ENCODE data around the gene PTGS2.
"Not testable (repeated sequence)": the region's sequence is repeated elsewhere in the genome, so short reads cannot be mapped to it uniquely, and the experiment has no call there.

Gene PTGS2

GRCh38 chr1:186681121-186681520, 898 bp upstream of the PTGS2 start:
- peak overlapping the region; percentile 40 for H3K4me3 Mint-ChIP-seq
- H3K27ac Mint-ChIP-seq = no peak overlapping the region
- ATAC-seq = no peak
- no peaks in the 10 kb centered on the region for H3K36me3 Mint-ChIP-seq
- peaks cover 5% of the 10 kb centered on the region for H3K9me3 Mint-ChIP-seq
- H3K4me1 Mint-ChIP-seq = peaks cover 6% of the 10 kb centered on the region
- DNase-seq (ENCODE audit: low spot score in 2 of 2) = no peak

DNA sequence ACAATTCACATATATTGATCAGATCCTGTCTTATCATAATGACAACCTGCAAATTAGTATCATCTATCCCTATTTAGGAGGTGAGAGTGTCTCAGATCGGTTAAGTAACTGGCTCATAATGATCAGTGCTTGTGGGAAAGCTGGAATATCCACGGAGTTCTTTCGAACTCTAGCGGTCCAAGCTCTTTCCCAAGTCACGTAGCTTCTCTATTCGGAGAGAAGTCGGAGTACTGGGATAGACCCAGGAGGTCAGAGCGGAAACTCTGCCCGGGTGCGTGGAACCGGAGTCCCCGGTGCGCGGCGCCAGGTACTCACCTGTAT, 339 bp downstream of the PTGS2 start:
- no peaks in the 10 kb centered on the region for H3K36me3 Mint-ChIP-seq
- ATAC-seq (no peak), DNase-seq (ENCODE audit: low spot score in 2 of 2) (no peak)
- peak overlapping the region; percentile 40 for H3K4me3 Mint-ChIP-seq
- H3K27ac Mint-ChIP-seq = no peak overlapping the region
- no peaks in the 10 kb centered on the region for H3K9me3 Mint-ChIP-seq
- peaks cover 6% of the 10 kb centered on the region for H3K4me1 Mint-ChIP-seq

- H3K27ac Mint-ChIP-seq = no peak overlapping the region
- no peak for ATAC-seq
- H3K9me3 Mint-ChIP-seq = no peaks in the 10 kb centered on the region
- H3K4me3 Mint-ChIP-seq = no peak overlapping the region
- DNase-seq (ENCODE audit: low spot score in 2 of 2) = no peak
- H3K4me1 Mint-ChIP-seq = peaks cover 6% of the 10 kb centered on the region
- no peaks in the 10 kb centered on the region for H3K36me3 Mint-ChIP-seq
Measured at GRCh38 chr1:186678155-186678554, 2.1 kb downstream of the PTGS2 start.

DNA sequence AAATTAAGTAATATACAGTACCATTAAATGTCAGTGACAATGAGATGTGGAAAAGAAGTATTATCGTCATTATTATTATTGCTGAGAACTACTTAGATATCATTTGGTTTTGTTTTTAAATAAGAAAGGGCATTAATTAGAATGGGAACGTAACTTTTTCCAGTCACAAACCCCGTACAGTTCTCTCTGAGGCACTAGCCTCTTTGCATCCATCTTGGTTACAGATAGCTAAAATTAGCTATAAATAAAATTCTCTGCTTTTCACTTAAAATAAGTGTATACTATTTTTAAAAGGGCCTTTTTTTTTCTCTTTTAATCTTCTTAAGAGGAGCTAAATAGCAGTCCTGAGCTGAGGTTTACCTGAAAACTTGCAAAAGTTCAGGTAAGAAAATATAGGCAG, 7.6 kb downstream of the PTGS2 start:
- Mint-ChIP-seq H3K4me3 (no peak overlapping the region), H3K36me3 (no peaks in the 10 kb centered on the region), H3K9me3 (peaks cover 9% of the 10 kb centered on the region), H3K27ac (no peak overlapping the region), H3K4me1 (no peaks in the 10 kb centered on the region)
- ATAC-seq (no peak), DNase-seq (ENCODE audit: low spot score in 2 of 2) (no peak)

DNA sequence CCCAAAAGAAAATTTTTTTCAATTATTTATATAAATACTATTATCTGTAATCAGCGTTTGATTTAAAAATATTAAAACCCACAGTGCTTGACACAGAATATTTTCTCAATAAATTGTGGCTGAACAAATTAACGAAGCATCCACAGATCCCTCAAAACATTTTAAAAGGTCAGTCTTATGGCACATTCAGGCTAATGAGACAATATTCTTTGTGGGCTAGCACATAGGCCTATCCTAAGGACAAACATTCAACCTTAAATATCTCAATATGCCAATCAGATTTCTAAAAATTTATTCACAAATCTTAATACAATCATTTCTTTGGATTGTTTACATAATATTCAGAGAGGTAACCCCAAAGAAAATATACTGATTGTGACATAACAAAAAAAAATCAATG, 8.1 kb downstream of the PTGS2 start:
- H3K36me3 Mint-ChIP-seq = no peaks in the 10 kb centered on the region
- no peak overlapping the region for H3K27ac Mint-ChIP-seq
- peaks cover 9% of the 10 kb centered on the region for H3K9me3 Mint-ChIP-seq
- H3K4me3 Mint-ChIP-seq = no peak overlapping the region
- H3K4me1 Mint-ChIP-seq = no peaks in the 10 kb centered on the region
- ATAC-seq (no peak), DNase-seq (ENCODE audit: low spot score in 2 of 2) (no peak)

DNA sequence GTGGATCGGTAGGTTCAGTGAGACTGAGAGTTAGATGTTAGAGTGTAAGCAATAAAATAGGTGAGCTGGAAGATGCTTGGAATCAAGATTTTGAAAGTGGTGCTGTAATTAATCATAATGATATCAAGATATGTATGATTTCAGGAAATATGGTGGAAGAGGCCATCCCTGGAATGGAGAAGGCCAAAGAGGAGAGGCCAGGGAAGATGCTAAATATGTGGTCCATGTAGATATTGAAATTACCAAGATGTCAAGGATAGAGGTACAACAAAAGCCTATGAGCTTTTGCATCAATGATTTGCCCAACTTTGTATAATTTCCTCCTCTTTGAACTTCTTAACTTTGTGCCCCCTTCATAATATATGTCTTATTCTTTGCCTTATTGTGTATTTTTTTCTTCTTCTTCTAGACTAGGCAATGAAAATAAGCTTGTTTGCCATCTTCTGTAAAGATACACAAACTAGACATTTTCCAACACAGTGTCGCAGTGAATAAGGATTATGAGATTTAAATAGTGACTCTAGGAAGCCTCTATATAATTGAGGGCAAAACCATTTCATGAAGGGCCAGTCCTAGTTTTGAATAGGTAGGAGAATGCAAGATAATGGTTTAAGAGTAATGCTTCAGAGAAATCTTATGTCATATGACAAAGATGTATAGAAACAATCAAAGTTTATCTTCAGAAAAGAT, 8.9 kb downstream of the PTGS2 start:
- H3K4me1 Mint-ChIP-seq = no peaks in the 10 kb centered on the region
- H3K9me3 Mint-ChIP-seq = peaks cover 9% of the 10 kb centered on the region
- no peaks in the 10 kb centered on the region for H3K36me3 Mint-ChIP-seq
- no peak overlapping the region for H3K27ac Mint-ChIP-seq
- H3K4me3 Mint-ChIP-seq = no peak overlapping the region
- DNase-seq (ENCODE audit: low spot score in 2 of 2) (no peak), ATAC-seq (no peak)

DNA sequence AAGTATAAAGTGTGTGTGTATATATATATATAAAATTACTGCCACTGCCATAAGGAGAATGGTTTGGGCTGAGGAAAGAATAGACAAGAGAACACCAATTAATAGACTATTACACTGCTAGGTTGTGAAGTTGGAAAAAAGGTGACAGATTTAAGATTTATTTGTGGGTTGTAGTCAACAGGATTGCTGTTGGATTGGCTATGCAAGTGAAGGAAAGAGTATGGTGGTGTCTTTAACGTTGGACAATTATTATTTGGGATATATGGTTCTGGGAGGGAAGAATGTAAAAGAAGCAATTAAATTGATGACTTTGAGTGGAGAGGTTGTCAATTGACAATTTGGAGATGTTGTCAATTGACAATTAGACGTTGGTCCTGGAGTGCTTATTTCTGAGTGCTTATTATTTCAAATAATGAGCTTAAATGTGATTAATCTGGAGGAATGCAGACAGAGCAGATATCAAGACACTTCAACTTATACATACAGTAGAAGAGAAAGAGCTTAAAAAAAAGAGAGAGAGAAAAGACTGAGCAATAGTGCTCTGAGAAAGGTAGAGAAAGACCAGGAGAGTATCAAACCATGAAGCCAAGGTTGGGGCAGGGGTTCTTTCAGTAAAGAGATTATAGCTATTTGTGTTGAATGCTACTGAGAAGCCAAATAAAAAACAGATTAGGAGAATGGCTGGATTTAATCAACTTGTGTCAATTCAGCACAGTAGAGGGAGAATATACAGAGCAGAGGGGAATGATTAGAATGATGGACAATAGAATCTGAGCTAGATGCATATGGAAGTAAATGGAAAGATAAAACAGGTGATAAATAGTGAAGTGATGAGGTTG, 9.7 kb downstream of the PTGS2 start:
- Mint-ChIP-seq H3K27ac (no peak overlapping the region), H3K9me3 (peaks cover 9% of the 10 kb centered on the region), H3K4me3 (no peak overlapping the region), H3K36me3 (no peaks in the 10 kb centered on the region), H3K4me1 (no peaks in the 10 kb centered on the region)
- DNase-seq (ENCODE audit: low spot score in 2 of 2) (no peak), ATAC-seq (no peak)

DNA sequence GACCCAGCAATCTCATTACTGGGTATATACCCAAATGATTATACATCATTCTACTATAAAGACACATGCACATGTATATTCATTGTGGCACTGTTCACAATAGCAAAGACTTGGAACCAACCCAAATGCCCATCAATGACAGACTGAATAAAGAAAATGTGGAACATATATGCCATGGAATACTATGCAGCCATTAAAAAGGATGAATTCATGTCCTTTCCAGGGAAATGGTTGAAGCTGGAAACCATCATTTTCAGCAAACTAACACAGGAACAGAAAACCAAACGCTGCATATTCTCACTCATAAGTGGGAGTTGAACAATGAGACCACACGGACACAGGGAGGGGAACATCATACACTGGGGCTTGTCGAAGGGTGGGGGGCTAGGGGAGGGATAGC, 10.4 kb downstream of the PTGS2 start:
- not testable (repeated sequence) for H3K27ac Mint-ChIP-seq

GRCh38 chr1:186664217-186664616, 16.0 kb downstream of the PTGS2 start:
- H3K4me3 Mint-ChIP-seq; H3K36me3 Mint-ChIP-seq; H3K9me3 Mint-ChIP-seq; DNase-seq (ENCODE audit: low spot score in 2 of 2); H3K27ac Mint-ChIP-seq; ATAC-seq; H3K4me1 Mint-ChIP-seq: not testable (repeated sequence)

More for the DNA sequence above, 10.4 kb downstream of the PTGS2 start:
- not testable (repeated sequence) for ATAC-seq; H3K4me3 Mint-ChIP-seq; H3K9me3 Mint-ChIP-seq; H3K4me1 Mint-ChIP-seq; H3K36me3 Mint-ChIP-seq; DNase-seq (ENCODE audit: low spot score in 2 of 2)

GRCh38 chr1:186662752-186663151, 17.5 kb downstream of the PTGS2 start:
- H3K27ac Mint-ChIP-seq = no peak overlapping the region
- ATAC-seq = no peak
- no peaks in the 10 kb centered on the region for H3K4me1 Mint-ChIP-seq
- no peaks in the 10 kb centered on the region for H3K36me3 Mint-ChIP-seq
- no peak for DNase-seq (ENCODE audit: low spot score in 2 of 2)
- peaks cover 7% of the 10 kb centered on the region for H3K9me3 Mint-ChIP-seq
- no peak overlapping the region for H3K4me3 Mint-ChIP-seq

- H3K4me3 Mint-ChIP-seq = no peak overlapping the region
- H3K9me3 Mint-ChIP-seq = peaks cover 7% of the 10 kb centered on the region
- no peak overlapping the region for H3K27ac Mint-ChIP-seq
- ATAC-seq = no peak
- no peak for DNase-seq (ENCODE audit: low spot score in 2 of 2)
- no peaks in the 10 kb centered on the region for H3K4me1 Mint-ChIP-seq
- H3K36me3 Mint-ChIP-seq = no peaks in the 10 kb centered on the region
Measured at GRCh38 chr1:186659890-186660341, 20.3 kb downstream of the PTGS2 start.

- Mint-ChIP-seq H3K4me3 (no peak overlapping the region), H3K27ac (no peak overlapping the region), H3K4me1 (no peaks in the 10 kb centered on the region), H3K36me3 (no peaks in the 10 kb centered on the region), H3K9me3 (peaks cover 7% of the 10 kb centered on the region)
- ATAC-seq (no peak), DNase-seq (ENCODE audit: low spot score in 2 of 2) (no peak)
Measured at GRCh38 chr1:186658999-186659398, 21.2 kb downstream of the PTGS2 start.

DNA sequence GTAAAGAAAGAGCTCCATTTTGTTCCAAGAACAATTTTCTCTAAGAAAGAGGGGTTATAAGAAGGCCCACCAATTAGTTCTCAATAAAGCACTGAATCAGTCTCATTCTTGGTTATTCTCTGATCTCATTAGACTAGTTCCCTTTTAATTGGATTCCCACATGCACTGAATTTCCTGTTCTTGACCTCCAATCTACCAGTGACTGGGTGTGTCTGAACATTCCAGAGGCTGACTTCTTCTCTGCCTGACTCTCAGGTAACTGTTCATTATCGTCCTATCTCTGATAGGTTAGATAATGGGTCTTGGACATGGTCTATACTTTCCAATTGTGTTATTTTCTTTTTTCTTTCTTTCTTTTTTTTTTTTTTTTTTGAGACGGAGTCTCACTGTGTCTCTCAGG, 22.7 kb downstream of the PTGS2 start:
- Mint-ChIP-seq H3K4me3 (no peak overlapping the region), H3K36me3 (no peaks in the 10 kb centered on the region), H3K27ac (no peak overlapping the region), H3K4me1 (no peaks in the 10 kb centered on the region), H3K9me3 (peaks cover 12% of the 10 kb centered on the region)
- DNase-seq (ENCODE audit: low spot score in 2 of 2) = no peak
- no peak for ATAC-seq

DNA sequence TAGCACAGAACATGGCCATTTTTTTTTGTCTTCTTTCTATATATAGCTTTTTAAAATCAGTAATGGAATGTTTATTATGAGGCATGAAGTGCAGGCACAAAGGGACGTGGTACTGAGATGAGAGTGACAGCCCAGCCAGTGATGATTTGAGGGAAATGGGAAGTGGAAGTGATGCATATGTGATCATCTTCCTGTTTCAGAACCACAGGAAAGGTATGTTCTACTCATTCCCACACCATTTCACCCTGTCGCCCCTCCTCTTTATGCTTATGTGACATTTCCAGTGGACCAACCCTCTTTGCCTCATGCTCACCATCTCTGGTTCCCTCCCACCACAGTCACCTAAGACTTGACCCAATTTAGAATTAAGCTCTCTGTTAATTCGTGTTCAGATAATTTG, 24.3 kb downstream of the PTGS2 start:
- no peak for ATAC-seq
- no peaks in the 10 kb centered on the region for H3K4me1 Mint-ChIP-seq
- DNase-seq (ENCODE audit: low spot score in 2 of 2) = no peak
- no peaks in the 10 kb centered on the region for H3K36me3 Mint-ChIP-seq
- no peak overlapping the region for H3K4me3 Mint-ChIP-seq
- H3K27ac Mint-ChIP-seq = no peak overlapping the region
- H3K9me3 Mint-ChIP-seq = peaks cover 12% of the 10 kb centered on the region

- Mint-ChIP-seq H3K36me3 (no peaks in the 10 kb centered on the region), H3K9me3 (peaks cover 12% of the 10 kb centered on the region), H3K4me1 (no peaks in the 10 kb centered on the region), H3K4me3 (no peak overlapping the region), H3K27ac (no peak overlapping the region)
- DNase-seq (ENCODE audit: low spot score in 2 of 2) (no peak), ATAC-seq (no peak)
Measured at GRCh38 chr1:186654741-186655140, 25.5 kb downstream of the PTGS2 start.

DNA sequence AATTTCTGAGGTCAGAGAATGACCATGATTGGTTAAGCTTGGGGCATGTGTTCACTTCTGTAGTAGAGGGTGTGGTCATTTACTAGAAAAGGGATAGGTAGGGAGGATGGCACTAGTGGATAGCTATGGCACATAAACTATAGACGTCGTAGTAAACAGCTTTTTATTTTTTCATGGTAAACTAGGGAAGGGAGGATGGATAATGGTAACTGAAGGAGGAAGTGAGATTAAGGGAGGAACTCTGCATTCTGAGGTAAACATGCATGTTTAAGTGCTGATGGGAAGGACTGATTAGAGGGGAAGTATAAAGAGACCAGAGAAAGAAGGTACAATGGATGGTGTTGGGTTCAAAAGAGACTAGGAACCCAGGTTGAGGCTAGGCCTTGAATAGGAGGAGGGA, 26.9 kb downstream of the PTGS2 start:
- Mint-ChIP-seq H3K27ac (no peak overlapping the region), H3K36me3 (no peaks in the 10 kb centered on the region), H3K9me3 (peaks cover 11% of the 10 kb centered on the region), H3K4me3 (no peak overlapping the region), H3K4me1 (no peaks in the 10 kb centered on the region)
- DNase-seq (ENCODE audit: low spot score in 2 of 2) (no peak), ATAC-seq (no peak)

Measured in stimulated activated effector memory CD8-positive, alpha-beta T cell treated with anti-CD3 and anti-CD28 coated beads, Interleukin-12 subunit alpha, Interleukin-12 subunit beta, amount 100 ng/mL, for 72 hours (primary cell).